ENCODE results near the gene TLE4.

TLE4 gene

GRCh38 chr9:79694676-79695400 is 123.1 kb downstream of the TLE4 start:
- no peak for DNase-seq

- DNase-seq: no peak
Measured at GRCh38 chr9:79695531-79696175, 123.9 kb downstream of the TLE4 start.

GRCh38 chr9:79698967-79699366 is 127.2 kb downstream of the TLE4 start:
- DNase-seq: no peak

- DNase-seq: no peak
Measured at GRCh38 chr9:79699479-79699878, 127.7 kb downstream of the TLE4 start.

GRCh38 chr9:79700607-79701360 is 129.0 kb downstream of the TLE4 start:
- DNase-seq: no peak

- DNase-seq: no peak
Measured at GRCh38 chr9:79701651-79702050, 129.9 kb downstream of the TLE4 start.

- DNase-seq: no peak
Measured at GRCh38 chr9:79705704-79706103, 133.9 kb downstream of the TLE4 start.

GRCh38 chr9:79706512-79706911 is 134.7 kb downstream of the TLE4 start:
- no peak for DNase-seq

GRCh38 chr9:79707589-79707988 is 135.8 kb downstream of the TLE4 start:
- DNase-seq: no peak

GRCh38 chr9:79708541-79708940 is 136.8 kb downstream of the TLE4 start:
- DNase-seq: no peak

GRCh38 chr9:79709743-79710674 is 138.2 kb downstream of the TLE4 start:
- no peak for DNase-seq

GRCh38 chr9:79711874-79712273 is 140.1 kb downstream of the TLE4 start:
- DNase-seq: no peak

- DNase-seq: no peak
Measured at GRCh38 chr9:79719021-79719420, 147.3 kb downstream of the TLE4 start.

- DNase-seq: no peak
Measured at GRCh38 chr9:79719989-79720388, 148.2 kb downstream of the TLE4 start.

- no peak for DNase-seq
Measured at GRCh38 chr9:79731171-79731890, 159.6 kb downstream of the TLE4 start.

GRCh38 chr9:79735023-79735779 is 163.4 kb downstream of the TLE4 start:
- no peak for DNase-seq

- DNase-seq: no peak
Measured at GRCh38 chr9:79736051-79736450, 164.3 kb downstream of the TLE4 start.

GRCh38 chr9:79741381-79741780 is 169.6 kb downstream of the TLE4 start:
- no peak for DNase-seq

- DNase-seq: no peak
Measured at GRCh38 chr9:79742110-79742721, 170.5 kb downstream of the TLE4 start.

- DNase-seq: no peak
Measured at GRCh38 chr9:79744521-79744920, 172.8 kb downstream of the TLE4 start.

Data from DMS153 (cell line).